Neural cell (in vitro differentiated cells): Measurements from ENCODE around the gene BCAP31. TPM values are rescaled to one million over a fixed set of nuclear protein-coding genes. Genes with fewer than 3 reads are reported as not detected.

Experiments used
- H2AFZ ChIP-seq: fragments of 200-600, 300-800 bp; sonication (generic), shearing (Covaris generic); 2 replicates; pipeline ENCODE4 v1.6.0; 2014; ENCODE audit warnings: low read depth, mild to moderate bottlenecking, antibody characterized with exemption, low read length, moderate library complexity
- H3F3A ChIP-seq: fragments of 200-600 bp; shearing (Covaris generic); 2 replicates; pipeline ENCODE4 v1.6.1; 2016; ENCODE audit warnings: mild to moderate bottlenecking, moderate library complexity, mixed read lengths, antibody characterized with exemption, low read length; ENCODE audit not compliant: insufficient read depth, poor library complexity, severe bottlenecking
- H3K27ac ChIP-seq: fragments of 200-600, 300-800 bp; sonication (generic), shearing (Covaris generic); 2 replicates; pipeline ENCODE4 v1.5.1; 2014; ENCODE audit warnings: mild to moderate bottlenecking, low read length, moderate library complexity
- H3K27me3 ChIP-seq: fragments of 300-800, 200-600 bp; sonication (generic), shearing (Covaris generic); 2 replicates; pipeline ENCODE4 v1.6.0; 2014; ENCODE audit warnings: mild to moderate bottlenecking, low read depth, low read length, moderate library complexity; ENCODE audit not compliant: insufficient read depth
- H3K36me3 ChIP-seq: fragments of 300-800, 200-600 bp; sonication (generic), shearing (Covaris generic); 2 replicates; pipeline ENCODE4 v1.5.1; 2014; ENCODE audit warnings: mild to moderate bottlenecking, antibody characterized with exemption, low read length, moderate library complexity; ENCODE audit not compliant: insufficient read depth
- H3K4me2 ChIP-seq: fragments of 300-800, 200-600 bp; sonication (generic), shearing (Covaris generic); 2 replicates; pipeline ENCODE4 v1.6.0; 2014; ENCODE audit warnings: mild to moderate bottlenecking, low read length
- H3K4me3 ChIP-seq: fragments of 300-800, 200-600 bp; sonication (generic), shearing (Covaris generic); 2 replicates; pipeline ENCODE4 v1.5.1; 2014; ENCODE audit warnings: mild to moderate bottlenecking, low read length, moderate library complexity
- H3K79me2 ChIP-seq: fragments of 200-600 bp; shearing (Covaris generic); replicated peaks from 2 replicates; pipeline ENCODE4 v1.6.0; 2014; ENCODE audit warnings: mild to moderate bottlenecking, low read length, moderate library complexity; ENCODE audit not compliant: insufficient read depth
- H3K9ac ChIP-seq: fragments of 300-800, 200-600 bp; sonication (generic), shearing (Covaris generic); 2 replicates; pipeline ENCODE4 v1.6.1; 2016; ENCODE audit warnings: mild to moderate bottlenecking, low read length, mixed read lengths
- H3K9me2 ChIP-seq: fragments of 200-600 bp; shearing (Covaris generic); 2 replicates; pipeline ENCODE4 v1.6.1; 2016; ENCODE audit warnings: mild to moderate bottlenecking, low read length, mixed read lengths; ENCODE audit not compliant: insufficient read depth
- H3K9me3 ChIP-seq: fragments of 200-600, 300-800 bp; sonication (generic), shearing (Covaris generic); 2 replicates; pipeline ENCODE4 v1.6.1; 2016; ENCODE audit warnings: mild to moderate bottlenecking, mixed run types, low read length, moderate library complexity, mixed read lengths
- H4K20me1 ChIP-seq: fragments of 200-600 bp; shearing (Covaris generic); 2 replicates; pipeline ENCODE4 v1.6.1; 2016; ENCODE audit warnings: mild to moderate bottlenecking, mixed run types; ENCODE audit not compliant: insufficient read depth
- CTCF ChIP-seq: fragments of 450-650 bp; IDR thresholded peaks from 2 replicates; pipeline ENCODE4 v1.5.1; 2014; ENCODE audit warnings: antibody characterized with exemption, mild to moderate bottlenecking, moderate library complexity; ENCODE audit not compliant: poor library complexity, severe bottlenecking
- EP300 ChIP-seq: fragments of 450-650 bp; conservative IDR thresholded peaks from 2 replicates; pipeline ENCODE4 v1.6.1; 2014; ENCODE audit warnings: antibody characterized with exemption, mild to moderate bottlenecking, moderate library complexity; ENCODE audit not compliant: poor library complexity, severe bottlenecking
- EZH2 ChIP-seq: fragments of 200-600, 300-800 bp; shearing (Covaris generic), sonication (generic); IDR thresholded peaks from 2 replicates; pipeline ENCODE4 v1.6.1; 2014; ENCODE audit warnings: antibody characterized with exemption, low read length, borderline replicate concordance, mild to moderate bottlenecking; ENCODE audit not compliant: insufficient read depth, poor library complexity, severe bottlenecking
- MXI1 ChIP-seq: fragments of 450-650 bp; conservative IDR thresholded peaks from 2 replicates; pipeline ENCODE4 v1.6.1; 2014; ENCODE audit warnings: antibody characterized with exemption, mild to moderate bottlenecking; ENCODE audit not compliant: poor library complexity, severe bottlenecking
- POLR2AphosphoS5 ChIP-seq: IDR thresholded peaks from 2 replicates; pipeline ENCODE4 v1.6.1; 2012
- RAD21 ChIP-seq: fragments of 450-650 bp; conservative IDR thresholded peaks from 2 replicates; pipeline ENCODE4 v1.6.1; 2014; ENCODE audit warnings: antibody characterized with exemption, mild to moderate bottlenecking, moderate library complexity
- REST ChIP-seq: IDR thresholded peaks from 2 replicates; pipeline ENCODE4 v1.6.1; 2012; ENCODE audit warnings: borderline replicate concordance
- SMC3 ChIP-seq: fragments of 450-650 bp; conservative IDR thresholded peaks from 2 replicates; pipeline ENCODE4 v1.6.1; 2014; ENCODE audit warnings: antibody characterized with exemption, mild to moderate bottlenecking, moderate library complexity; ENCODE audit not compliant: poor library complexity
- TAF1 ChIP-seq: IDR thresholded peaks from 2 replicates; pipeline ENCODE4 v1.6.1; 2012; ENCODE audit warnings: low read depth
- polyA plus RNA-seq: library from polyadenylated mRNA; depleted of rRNA; stranded (reverse); fragments of >200 nt; gene quantifications from 2 replicates; pipeline ENCODE4 v1.2.3, GENCODE V29; 2014

Gene BCAP31
- polyA plus RNA-seq, 1 donor from 2014 or later = 182 TPM

GRCh38 chrX:153727123-153727931 lies 3.1 kb upstream of the BCAP31 start:
- no peak overlapping the region for H3K9ac ChIP-seq

GRCh38 chrX:153726286-153727122 lies 2.3 kb upstream of the BCAP31 start:
- H3K4me2 ChIP-seq = no peak overlapping the region
- peaks cover 11% of the 10 kb centered on the region for H3K79me2 ChIP-seq
- no peaks in the 10 kb centered on the region for H3K36me3 ChIP-seq
- no peaks in the 10 kb centered on the region for H4K20me1 ChIP-seq
- H3K27me3 ChIP-seq = no peaks in the 10 kb centered on the region
- H3K27ac ChIP-seq = no peak overlapping the region
- peak overlapping the region; percentile 52 for H3K4me3 ChIP-seq
- H2AFZ ChIP-seq = no peak overlapping the region
- no peaks in the 10 kb centered on the region for H3K9me2 ChIP-seq
- no peaks in the 10 kb centered on the region for H3F3A ChIP-seq
- TF ChIP-seq SMC3 = no peak
- TF ChIP-seq TAF1 = no peak
- no peak for TF ChIP-seq POLR2AphosphoS5
- TF ChIP-seq REST = no peak
- peak overlapping the region; percentile 26 for H3K9ac ChIP-seq
- H3K9me3 ChIP-seq = no peaks in the 10 kb centered on the region

More at GRCh38 chrX:153727123-153727931, 3.1 kb upstream of the BCAP31 start:
- TF ChIP-seq RAD21 (no peak), EP300 (no peak)
- no peaks in the 10 kb centered on the region for H3F3A ChIP-seq
- no peak overlapping the region for H3K27ac ChIP-seq
- H4K20me1 ChIP-seq = no peaks in the 10 kb centered on the region
- H3K36me3 ChIP-seq = no peaks in the 10 kb centered on the region
- H3K9me3 ChIP-seq = no peaks in the 10 kb centered on the region
- H2AFZ ChIP-seq = no peak overlapping the region
- no peaks in the 10 kb centered on the region for H3K27me3 ChIP-seq
- peak overlapping the region; percentile 52 for H3K4me3 ChIP-seq
- H3K4me2 ChIP-seq = no peak overlapping the region
- H3K9me2 ChIP-seq = no peaks in the 10 kb centered on the region
- H3K79me2 ChIP-seq = peaks cover 6% of the 10 kb centered on the region

- no peak overlapping the region for H2AFZ ChIP-seq
- H3K4me2 ChIP-seq = no peak overlapping the region
- no peaks in the 10 kb centered on the region for H3F3A ChIP-seq
- H3K9ac ChIP-seq = no peak overlapping the region
- no peaks in the 10 kb centered on the region for H3K27me3 ChIP-seq
- no peaks in the 10 kb centered on the region for H3K36me3 ChIP-seq
- H3K4me3 ChIP-seq = no peak overlapping the region
- no peaks in the 10 kb centered on the region for H3K9me2 ChIP-seq
- no peaks in the 10 kb centered on the region for H4K20me1 ChIP-seq
- TF ChIP-seq EZH2 = no peak
- TF ChIP-seq CTCF = no peak
- TF ChIP-seq REST = no peak
- TF ChIP-seq POLR2AphosphoS5 = no peak
- TF ChIP-seq TAF1 = no peak
- no peak for TF ChIP-seq SMC3
- TF ChIP-seq MXI1 = no peak
- TF ChIP-seq RAD21 = no peak
- no peak for TF ChIP-seq EP300
- H3K79me2 ChIP-seq = peaks cover 12% of the 10 kb centered on the region
- H3K9me3 ChIP-seq = no peaks in the 10 kb centered on the region
- H3K27ac ChIP-seq = no peak overlapping the region
Measured at GRCh38 chrX:153725832-153726285, 1.7 kb upstream of the BCAP31 start.
